WTC11 (cell line): Measurements from ENCODE around the gene FAM53B. TPM values are rescaled to one million over a fixed set of nuclear protein-coding genes. Genes with fewer than 3 reads are reported as not detected.

Experiments
- ATAC-seq: fragments of 200-7000 bp; cut with Tn5 transposase; 2 replicates; pipeline ENCODE4 v1.10.0; 2021; ENCODE audit warnings: mild to moderate bottlenecking, moderate library complexity
- CTCF ChIA-PET: fragments of 300-600 bp; sonication (Branson Sonifier 250); formaldehyde crosslinking; loops from one replicate; lab custom pipeline; 2021; ENCODE audit warnings: antibody characterized with exemption; lab: Charles Lee
- POLR2A ChIA-PET: fragments of 350-600 bp; sonication (Branson Sonifier 250); formaldehyde crosslinking; loops from one replicate; lab custom pipeline; 2021; ENCODE audit warnings: antibody characterized with exemption; lab: Charles Lee
- DNase-seq: peaks from one replicate; pipeline ENCODE4 v3.0.0; 2021; ENCODE audit warnings: low spot score
- H3K27ac Mint-ChIP-seq: 2 replicates; pipeline ENCODE4 v1.8.0; 2021; ENCODE audit warnings: mixed read lengths
- H3K27me3 Mint-ChIP-seq: 2 replicates; pipeline ENCODE4 v1.8.0; 2021; ENCODE audit warnings: low read depth, mild to moderate bottlenecking, moderate library complexity, mixed read lengths
- H3K36me3 Mint-ChIP-seq: 2 replicates; pipeline ENCODE4 v1.8.0; 2021; ENCODE audit warnings: mixed read lengths
- H3K4me1 Mint-ChIP-seq: 2 replicates; pipeline ENCODE4 v1.8.0; 2022; ENCODE audit warnings: mixed read lengths
- H3K4me3 Mint-ChIP-seq: 2 replicates; pipeline ENCODE4 v1.8.0; 2021; ENCODE audit warnings: mild to moderate bottlenecking, moderate library complexity, mixed read lengths
- H3K9me3 Mint-ChIP-seq: 2 replicates; pipeline ENCODE4 v1.8.0; 2021; ENCODE audit warnings: mixed read lengths
- AR ChIP-seq: fragments of 250-450 bp; sonication (Bioruptor Pico); IDR thresholded peaks from 2 replicates; pipeline ENCODE4 v1.9.0; 2021; ENCODE audit warnings: mild to moderate bottlenecking
- FOXP1 ChIP-seq: sonication (generic); formaldehyde crosslinking; IDR thresholded peaks from 2 replicates; pipeline ENCODE4 v1.8.0; 2022; ENCODE audit warnings: missing genetic modification reagents, mild to moderate bottlenecking, moderate library complexity, borderline replicate concordance
- FOXP4 ChIP-seq: sonication (generic); formaldehyde crosslinking; IDR thresholded peaks from 2 replicates; pipeline ENCODE4 v1.8.0; 2022; ENCODE audit warnings: mild to moderate bottlenecking, missing genetic modification reagents
- GRHL2 ChIP-seq: fragments of 250-450 bp; sonication (Bioruptor Pico); IDR thresholded peaks from 2 replicates; pipeline ENCODE4 v1.8.0; 2022; ENCODE audit warnings: mild to moderate bottlenecking, moderate library complexity; ENCODE audit not compliant: insufficient replicate concordance, severe bottlenecking
- JAZF1 ChIP-seq: fragments of 250-450 bp; sonication (Bioruptor Pico); IDR thresholded peaks from 2 replicates; pipeline ENCODE4 v1.9.0; 2021; ENCODE audit warnings: moderate library complexity, mild to moderate bottlenecking, inconsistent platforms
- KAT7 ChIP-seq: sonication (generic); formaldehyde crosslinking; IDR thresholded peaks from 2 replicates; pipeline ENCODE4 v1.8.1; 2023; ENCODE audit warnings: missing genetic modification reagents, mild to moderate bottlenecking, borderline replicate concordance
- MXD4 ChIP-seq: fragments of 250-450 bp; sonication (Bioruptor Pico); IDR thresholded peaks from 2 replicates; pipeline ENCODE4 v1.8.0; 2021; ENCODE audit warnings: mild to moderate bottlenecking, moderate library complexity, borderline replicate concordance
- NFATC4 ChIP-seq: fragments of 250-450 bp; sonication (Bioruptor Pico); IDR thresholded peaks from 2 replicates; pipeline ENCODE4 v1.9.0; 2021; ENCODE audit warnings: mild to moderate bottlenecking
- NR2C2 ChIP-seq: sonication (generic); formaldehyde crosslinking; IDR thresholded peaks from 2 replicates; pipeline ENCODE4 v1.8.0; 2022; ENCODE audit warnings: mild to moderate bottlenecking, missing genetic modification reagents
- PRDM15 ChIP-seq: sonication (generic); formaldehyde crosslinking; IDR thresholded peaks from 2 replicates; pipeline ENCODE4 v1.8.0; 2022; ENCODE audit warnings: missing genetic modification reagents
- SOX15 ChIP-seq: fragments of 250-450 bp; sonication (Bioruptor Pico); IDR thresholded peaks from 2 replicates; pipeline ENCODE4 v1.9.0; 2021; ENCODE audit warnings: mild to moderate bottlenecking
- TEAD1 ChIP-seq: sonication (generic); formaldehyde crosslinking; IDR thresholded peaks from 2 replicates; pipeline ENCODE4 v1.8.0; 2022; ENCODE audit warnings: mild to moderate bottlenecking, missing genetic modification reagents
- USF2 ChIP-seq: sonication (generic); formaldehyde crosslinking; IDR thresholded peaks from 2 replicates; pipeline ENCODE4 v1.8.1; 2023; ENCODE audit warnings: mild to moderate bottlenecking, missing genetic modification reagents, moderate library complexity
- ZBTB21 ChIP-seq: sonication (generic); formaldehyde crosslinking; IDR thresholded peaks from 2 replicates; pipeline ENCODE4 v1.8.1; 2023; ENCODE audit warnings: mild to moderate bottlenecking, missing genetic modification reagents, borderline replicate concordance
- ZNF232 ChIP-seq: sonication (generic); formaldehyde crosslinking; IDR thresholded peaks from 2 replicates; pipeline ENCODE4 v1.8.0; 2022; ENCODE audit warnings: mild to moderate bottlenecking, missing genetic modification reagents
- ZSCAN18 ChIP-seq: fragments of 250-450 bp; sonication (Bioruptor Pico); IDR thresholded peaks from 2 replicates; pipeline ENCODE4 v2.1.2; 2022; ENCODE audit warnings: mild to moderate bottlenecking, moderate library complexity
- total RNA-seq: library from RNA; stranded (reverse); gene quantifications from 3 replicates; pipeline ENCODE4 v1.2.3, GENCODE V29; 2021

FAM53B gene
- total RNA-seq, 1 experiment from 2014 or later: 21.3 TPM

- Mint-ChIP-seq H3K27me3 (no peaks in the 10 kb centered on the region), H3K27ac (peak overlapping the region; percentile 60; the same call in 1 of the 2 replicates), H3K4me1 (peaks cover 38% of the 10 kb centered on the region), H3K9me3 (no peaks in the 10 kb centered on the region), H3K36me3 (no peaks in the 10 kb centered on the region), H3K4me3 (no peak overlapping the region)
- CTCF ChIA-PET: interaction anchor here (0.9 to 5.9 kb wide), 5 partner anchors 25 to 113 kb away, joined by 3 to 57 read pairs (median 5); no protein-coding TSS in a partner anchor
- TF ChIP-seq ZBTB21 (CRISPR knock-in tag): no peak
- no peak for TF ChIP-seq PRDM15 (CRISPR knock-in tag)
- no peak for TF ChIP-seq FOXP4 (CRISPR knock-in tag)
- TF ChIP-seq NR2C2: no peak
- no peak for TF ChIP-seq TEAD1 (CRISPR knock-in tag)
- no peak for TF ChIP-seq JAZF1 (CRISPR knock-in tag)
- TF ChIP-seq ZNF232 (CRISPR knock-in tag): no peak
- TF ChIP-seq USF2 (CRISPR knock-in tag): no peak
- no peak for TF ChIP-seq SOX15
- TF ChIP-seq AR (CRISPR knock-in tag): no peak
- ATAC-seq (no peak), DNase-seq (no peak)
- POLR2A ChIA-PET: interaction anchor here (1.1 kb wide), 1 partner anchor 192 kb away, joined by 3 read pairs; no protein-coding TSS in a partner anchor
These were observed 97.5 kb downstream of the FAM53B start for GRCh38 chr10:124646483-124647352.

- Mint-ChIP-seq H3K4me3 (no peak overlapping the region), H3K9me3 (no peaks in the 10 kb centered on the region), H3K4me1 (peaks cover 27% of the 10 kb centered on the region), H3K27ac (no peak overlapping the region), H3K27me3 (no peaks in the 10 kb centered on the region), H3K36me3 (no peaks in the 10 kb centered on the region)
- DNase-seq (no peak), ATAC-seq (no peak)
- POLR2A ChIA-PET: interaction anchor here (0.6 kb wide), 1 partner anchor 13 kb away, joined by 3 read pairs; no protein-coding TSS in a partner anchor
- CTCF ChIA-PET: interaction anchor here (0.5 to 5.9 kb wide), 15 partner anchors 9 to 211 kb away, joined by 3 to 57 read pairs (median 3); no protein-coding TSS in a partner anchor
- TF ChIP-seq MXD4 (CRISPR knock-in tag): no peak
- TF ChIP-seq KAT7 (CRISPR knock-in tag): no peak
- TF ChIP-seq NFATC4 (CRISPR knock-in tag): no peak
- TF ChIP-seq TEAD1 (CRISPR knock-in tag): no peak
- no peak for TF ChIP-seq ZSCAN18 (CRISPR knock-in tag)
- no peak for TF ChIP-seq GRHL2
- no peak for TF ChIP-seq FOXP1 (CRISPR knock-in tag)
- no peak for TF ChIP-seq AR (CRISPR knock-in tag)
These were observed 98.6 kb downstream of the FAM53B start for GRCh38 chr10:124645467-124646095.
